GM12892 (cell line): ENCODE results near the gene UQCRH.
A peak's percentile ranks its signal among the peaks of the same experiment; 100 is the strongest.
"Not testable (repeated sequence)": the region's sequence is repeated elsewhere in the genome, so short reads cannot be mapped to it uniquely, and the experiment has no call there.

ENCODE experiments used
- DNase-seq: peaks from one replicate; pipeline ENCODE4 v3.0.0; 2011; ENCODE audit not compliant: insufficient read length
- FAIRE-seq: peaks from 2 replicates; lab custom pipeline; 2011; peaks lifted over from hg19 to GRCh38; lab: Jason Lieb, UNC
- POLR2A ChIP-seq: IDR thresholded peaks from 2 replicates; pipeline ENCODE4 v1.6.1; 2011; ENCODE audit warnings: low read depth, low read length, control low read depth
- POLR2AphosphoS5 ChIP-seq: IDR thresholded peaks from 2 replicates; pipeline ENCODE4 v1.6.1; 2011; ENCODE audit warnings: low read depth, low read length, control low read depth
- TAF1 ChIP-seq: IDR thresholded peaks from 2 replicates; pipeline ENCODE4 v1.6.1; 2011; ENCODE audit warnings: low read depth, mild to moderate bottlenecking, control low read depth, low read length, borderline replicate concordance

The UQCRH gene

DNA sequence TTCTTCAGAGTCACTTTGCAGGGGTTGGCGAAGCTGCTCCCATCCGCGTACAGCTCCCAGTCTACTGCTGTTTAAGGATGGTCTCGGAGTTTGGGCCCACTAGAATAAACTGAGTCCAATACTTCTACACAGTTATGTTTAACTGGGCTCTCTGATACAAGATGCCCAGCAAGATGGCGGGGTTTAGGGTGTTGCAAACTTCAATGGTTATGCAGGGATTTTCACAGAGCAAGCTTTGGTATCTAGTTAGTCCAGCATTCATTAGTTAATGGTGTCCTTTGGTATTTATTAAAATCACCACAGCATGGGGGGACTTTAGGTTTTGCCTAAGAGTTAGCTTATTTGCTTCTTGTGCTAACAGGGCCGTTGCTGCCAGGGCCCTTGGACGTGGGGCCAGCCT is 24.7 kb downstream of the UQCRH start:
- DNase-seq, FAIRE-seq: not testable (repeated sequence)
- TF ChIP-seq TAF1: peak; percentile 47; the same call in 1 of the 2 replicates
- TF ChIP-seq POLR2A: peak; percentile 41; the same call in 1 of the 2 replicates

DNA sequence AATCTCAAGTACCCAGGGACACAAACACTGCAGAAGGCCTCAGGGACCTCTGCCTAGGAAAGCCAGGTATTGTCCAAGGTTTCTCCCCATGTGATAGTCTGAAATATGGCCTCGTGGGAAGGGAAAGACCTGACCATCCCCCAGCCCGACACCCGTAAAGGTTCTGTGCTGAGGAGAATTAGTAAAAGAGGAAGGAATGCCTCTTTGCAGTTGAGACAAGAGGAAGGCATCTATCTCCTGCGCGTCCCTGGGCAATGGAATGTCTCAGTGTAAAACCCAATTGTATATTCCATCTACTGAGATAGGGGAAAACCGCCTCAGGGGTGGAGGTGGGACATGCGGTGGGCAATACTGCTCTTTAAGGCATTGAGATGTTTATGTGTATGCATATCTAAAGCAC is 26.3 kb downstream of the UQCRH start:
- DNase-seq, FAIRE-seq: not testable (repeated sequence)

DNA sequence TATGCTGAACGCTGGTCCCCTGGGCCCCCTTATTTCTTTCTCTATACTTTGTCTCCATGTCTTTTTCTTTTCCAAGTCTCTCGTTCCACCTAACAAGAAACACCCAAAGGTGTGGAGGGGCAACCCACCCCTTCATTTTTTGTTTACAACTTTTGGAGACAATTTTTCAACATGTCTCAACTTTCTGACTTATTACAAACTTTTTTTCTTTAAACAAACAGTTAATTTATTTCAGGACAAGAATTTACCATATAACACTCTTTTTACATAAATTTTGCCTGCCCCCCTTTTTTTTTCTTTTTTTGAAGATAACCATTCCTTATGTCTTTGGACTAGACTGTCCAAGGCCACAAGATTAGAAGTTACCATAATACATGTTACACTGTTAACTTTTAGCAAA is 26.9 kb downstream of the UQCRH start:
- FAIRE-seq, DNase-seq: not testable (repeated sequence)

DNA sequence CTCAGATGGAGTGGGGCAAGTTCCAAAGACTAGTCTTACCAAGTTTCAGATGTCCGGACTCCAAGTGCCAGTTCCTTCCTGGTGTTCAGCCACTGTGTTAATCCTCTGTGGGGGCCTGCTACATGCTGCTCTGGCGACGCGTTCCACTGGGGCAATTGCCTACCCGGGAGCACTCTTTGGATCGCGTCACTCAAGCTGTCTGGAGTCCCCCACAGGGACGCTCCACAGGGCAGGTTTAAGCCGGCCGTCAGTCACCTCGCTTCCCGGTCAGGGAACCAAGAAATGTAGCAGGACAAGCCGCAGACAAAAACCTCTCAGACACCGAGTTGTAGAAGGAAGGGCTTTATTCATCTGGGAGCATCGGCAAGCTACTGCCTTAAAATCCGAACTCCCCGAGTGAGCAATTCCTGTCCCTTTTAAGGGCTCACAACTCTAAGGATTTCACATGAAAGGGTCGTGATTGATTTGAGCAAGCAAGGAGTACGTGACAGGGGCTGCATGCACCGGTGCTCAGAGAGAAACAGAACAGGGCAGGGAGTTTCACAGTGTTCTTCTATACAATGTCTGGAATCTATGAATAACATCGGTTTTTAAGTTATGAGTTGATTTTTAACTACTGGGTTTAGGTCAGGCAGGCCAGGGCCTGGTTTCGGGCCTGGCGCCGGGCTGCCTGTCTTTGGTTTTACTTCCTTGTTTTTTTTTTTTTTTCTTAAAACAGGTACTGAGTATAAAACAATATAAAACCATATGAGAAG is 28.5 kb downstream of the UQCRH start:
- FAIRE-seq: peak; percentile 67
- peak; percentile 65 for TF ChIP-seq POLR2AphosphoS5
- peak; percentile 58; the same call in 1 of the 2 replicates for TF ChIP-seq POLR2A
- not testable (repeated sequence) for DNase-seq

DNA sequence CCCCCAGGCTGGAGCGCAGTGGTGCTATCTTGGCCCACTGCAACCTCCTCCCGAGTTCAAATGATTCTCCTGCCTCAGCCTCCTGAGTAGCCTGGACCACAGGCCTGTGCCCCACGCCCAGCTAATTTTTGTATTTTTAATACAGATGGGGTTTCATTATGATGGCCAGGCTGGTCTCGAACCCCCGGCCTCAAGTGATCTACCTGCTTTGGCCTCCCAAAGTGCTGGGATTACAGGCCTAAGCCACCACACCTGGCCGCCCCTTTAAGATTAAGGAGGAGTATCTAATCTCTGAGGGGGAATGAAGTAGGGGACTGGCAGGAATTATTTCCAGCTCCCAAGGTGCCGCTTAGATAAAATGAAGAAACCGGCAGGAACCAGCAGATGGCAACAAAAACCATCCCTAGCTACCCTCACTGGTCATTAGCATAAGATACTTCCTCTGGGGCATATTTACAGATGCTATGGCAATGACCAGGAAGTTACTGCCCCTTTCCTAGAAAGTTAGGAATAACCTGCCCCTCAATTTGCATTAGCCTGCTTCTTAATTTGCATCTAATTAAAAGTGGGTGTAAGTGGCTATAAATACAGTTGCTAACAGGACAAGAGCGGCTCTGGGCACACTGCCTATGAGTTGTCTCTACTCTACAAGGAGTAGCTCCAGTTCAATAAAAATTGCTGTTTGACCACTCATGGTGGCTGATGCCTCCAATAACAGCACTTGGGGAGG is 30.0 kb downstream of the UQCRH start:
- DNase-seq: no peak
- TF ChIP-seq POLR2AphosphoS5: peak; percentile 96
- TF ChIP-seq POLR2A: peak; percentile 98
- TF ChIP-seq TAF1: no peak
- FAIRE-seq: peak; percentile 94

DNA sequence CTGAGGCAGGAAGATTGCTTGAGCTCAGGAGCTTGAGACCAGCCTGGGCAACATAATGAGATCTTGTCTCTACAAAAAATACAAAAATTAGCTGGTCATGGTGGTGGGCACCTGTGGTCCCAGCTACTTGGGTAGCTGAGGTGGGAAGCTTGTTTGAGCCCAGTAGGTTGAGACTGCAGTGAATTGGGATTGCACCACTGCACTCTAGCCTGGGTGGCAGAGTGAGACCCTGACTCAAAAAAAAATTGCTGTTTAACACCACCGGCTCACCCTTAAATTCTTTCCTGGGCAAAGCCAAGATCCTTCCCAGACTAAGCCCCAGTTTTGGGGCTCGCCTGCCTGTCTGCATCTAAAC is 30.5 kb downstream of the UQCRH start:
- DNase-seq (no peak), FAIRE-seq (no peak)
- TF ChIP-seq POLR2AphosphoS5 (peak; percentile 79; the same call in 1 of the 2 replicates), POLR2A (no peak; the same call in 1 of the 2 replicates)

DNA sequence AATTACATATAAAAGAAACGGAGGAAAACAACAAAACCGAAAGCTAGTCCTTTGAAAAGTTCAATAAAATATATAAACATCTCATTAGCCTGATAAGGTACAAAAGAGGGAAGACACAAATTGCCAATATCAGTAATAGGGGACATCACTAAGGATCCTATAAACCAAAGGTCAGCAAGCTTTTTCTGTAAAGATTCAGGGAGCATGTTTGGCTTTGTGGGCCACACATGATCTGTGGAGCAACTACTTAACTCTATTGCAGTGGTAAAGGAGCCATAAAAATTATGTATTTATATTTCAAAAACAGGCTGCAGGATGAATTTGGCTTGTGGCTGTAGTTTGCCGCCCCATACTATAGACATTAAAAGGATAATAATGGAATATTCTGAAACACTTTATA is 31.6 kb downstream of the UQCRH start:
- FAIRE-seq (no peak), DNase-seq (no peak)
- TF ChIP-seq POLR2A (no peak), POLR2AphosphoS5 (no peak), TAF1 (no peak)

DNA sequence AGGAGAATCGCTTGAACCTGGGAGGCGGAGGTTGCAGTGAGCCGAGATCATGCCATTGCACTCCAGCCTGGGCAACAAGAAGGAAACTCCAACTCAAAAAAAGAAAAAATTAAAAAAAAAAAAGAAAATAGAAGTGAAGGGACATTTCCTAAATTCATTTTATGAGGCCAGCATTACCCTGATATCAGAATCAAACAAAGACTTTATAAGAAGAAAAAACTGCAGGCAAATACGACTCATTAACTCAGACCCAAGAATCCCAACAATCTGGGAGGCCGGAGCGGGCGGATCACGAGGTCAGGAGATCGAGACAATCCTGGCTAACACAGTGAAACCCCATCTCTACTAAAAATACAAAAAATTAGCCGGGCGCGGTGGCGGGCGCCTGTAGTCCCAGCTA is 33.9 kb downstream of the UQCRH start:
- not testable (repeated sequence) for FAIRE-seq, DNase-seq

DNA sequence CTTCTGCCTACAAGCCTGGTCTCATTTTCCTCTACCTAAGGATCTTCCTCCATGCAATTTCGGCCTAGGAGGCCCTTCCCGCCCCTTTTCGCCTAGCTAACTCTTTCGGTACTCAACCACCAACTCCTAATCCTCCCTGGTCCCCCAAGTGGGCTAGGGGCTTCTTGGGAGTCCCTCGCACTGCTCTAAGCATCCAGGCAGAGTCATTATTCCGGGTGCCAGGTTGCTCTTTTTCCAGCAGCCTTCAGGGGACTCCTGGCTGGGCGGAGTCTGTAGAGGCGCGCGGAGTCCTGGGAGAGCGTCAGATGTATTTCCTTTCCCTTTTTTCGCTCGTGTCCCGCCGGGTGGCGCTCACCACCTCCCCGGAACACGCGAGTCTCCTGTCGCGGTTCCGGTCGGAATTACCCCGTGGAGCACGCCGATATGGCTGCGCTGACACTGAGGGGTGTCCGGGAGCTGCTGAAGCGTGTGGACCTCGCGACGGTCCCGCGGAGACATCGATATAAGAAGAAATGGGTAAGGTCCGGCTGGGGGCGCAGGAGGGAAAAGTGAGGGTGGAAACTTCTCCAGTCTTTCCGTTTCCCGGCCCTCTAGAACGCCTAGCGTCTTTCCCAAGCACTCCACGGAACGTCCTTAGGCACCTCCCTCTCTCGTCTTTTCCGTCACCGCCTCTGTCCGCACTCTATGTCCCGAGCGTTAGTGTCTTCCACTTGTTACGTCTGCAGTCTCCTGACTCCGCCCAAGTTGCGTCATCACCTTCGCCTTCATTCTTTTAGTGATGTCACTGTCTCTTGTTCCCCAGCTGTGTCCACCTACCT is 37.1 kb downstream of the UQCRH start, which contains the start of gene NSUN4:
TSS of gene NSUN4 (plus strand) at position 404 of the 818 bp plus-strand sequence. CDS start at position 424, 20 bp downstream.
- DNase-seq: peak; percentile 78
- peak; percentile 98 for FAIRE-seq
- TF ChIP-seq TAF1 (peak; percentile 96), POLR2AphosphoS5 (peak; percentile 87), POLR2A (peak; percentile 88)

DNA sequence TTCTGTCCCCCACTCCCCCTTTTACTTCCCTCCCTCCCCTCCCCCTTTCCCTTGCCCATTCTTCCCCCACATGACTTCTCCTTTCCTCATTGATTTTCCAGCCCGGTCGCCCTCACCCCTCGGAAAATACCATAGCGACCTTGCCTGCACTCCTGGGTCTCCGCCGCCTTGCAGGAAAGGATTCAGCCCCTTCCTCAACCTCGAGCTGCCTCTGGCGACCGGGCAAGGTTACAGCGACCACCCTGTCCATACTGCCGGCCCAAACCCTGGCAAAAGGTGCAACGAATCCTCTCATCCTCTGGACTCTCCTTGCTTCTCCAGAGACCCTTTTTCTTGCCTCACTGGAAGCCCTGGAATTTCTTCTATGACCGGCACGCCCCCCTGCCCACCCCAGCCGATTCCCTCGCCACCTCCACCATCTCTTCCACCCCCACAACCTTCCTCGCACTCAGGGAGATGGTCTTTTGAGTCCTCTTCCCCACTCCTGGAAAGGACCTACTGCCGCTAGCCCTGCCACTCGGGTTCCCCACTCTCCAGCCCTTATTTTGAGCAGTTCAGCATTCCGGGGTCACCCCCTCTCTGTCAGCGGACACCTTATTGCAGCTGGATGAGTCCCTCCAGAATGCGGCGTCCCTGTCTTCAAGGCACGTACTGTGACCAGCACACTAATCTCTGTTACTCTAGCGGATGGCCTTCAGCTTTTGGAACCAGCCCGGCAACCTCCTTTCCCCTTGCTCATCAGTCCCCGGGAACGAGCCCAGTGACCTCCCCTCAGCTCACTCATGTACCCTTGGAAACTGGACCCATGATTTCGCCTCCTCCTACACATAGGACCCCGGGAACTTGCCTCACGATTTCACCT is 38.0 kb downstream of the UQCRH start:
- FAIRE-seq: no peak
- no peak for TF ChIP-seq POLR2AphosphoS5
- no peak for TF ChIP-seq POLR2A
- no peak for TF ChIP-seq TAF1
- DNase-seq: no peak

DNA sequence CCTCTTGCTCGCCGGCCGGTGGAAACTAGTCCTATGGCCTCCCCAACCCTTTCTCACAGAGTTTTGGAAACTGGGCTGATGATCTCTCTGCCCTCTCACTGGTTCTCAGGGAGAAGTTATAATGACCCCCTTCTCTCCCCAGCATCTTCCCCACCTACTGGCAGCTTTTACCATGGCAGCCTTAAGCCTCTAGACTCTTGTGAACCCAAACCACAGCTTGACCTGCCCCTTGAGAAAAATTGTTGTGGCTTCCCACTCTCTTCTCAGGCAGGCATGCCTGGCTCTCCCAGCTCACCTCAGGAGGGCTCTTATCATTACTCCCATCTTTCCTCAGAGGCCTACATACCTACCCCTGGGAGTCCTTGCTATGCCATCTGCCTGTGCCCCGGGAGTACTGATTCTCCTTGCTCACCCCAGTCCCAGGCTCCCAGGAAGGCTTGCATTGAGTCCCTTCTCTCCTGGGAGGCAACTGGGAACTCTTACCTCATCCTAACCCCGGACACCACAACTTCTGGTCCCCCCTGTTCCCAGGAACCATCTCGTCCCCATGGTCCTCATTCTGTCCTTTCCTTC is 38.7 kb downstream of the UQCRH start:
- TF ChIP-seq POLR2A (no peak), POLR2AphosphoS5 (no peak), TAF1 (no peak)
- DNase-seq (peak; percentile 39), FAIRE-seq (peak; percentile 48)
